ENCODE measurements around the gene NAALADL2. TPM values are rescaled to one million over a fixed set of nuclear protein-coding genes. Genes with fewer than 3 reads are reported as not detected.
A peak's percentile ranks its signal among the peaks of the same experiment; 100 is the strongest.

NAALADL2 gene
- total RNA-seq, 1 experiment from 2014 or later: 2.7 TPM

GRCh38 chr3:174907628-174908407 is 48.7 kb downstream of the NAALADL2 start:
- POLR2A ChIA-PET: no interaction called here
- TF ChIP-seq TCF7L2 (IDR thresholded peaks at IDR 0.05; ENCODE audit: low read depth, low read length): 0 out of 2 replicates have a peak, but pooled peaks have one; percentile 20
- TF ChIP-seq SIN3A (IDR thresholded peaks at IDR 0.05; ENCODE audit: borderline replicate concordance, insufficient read depth, low read depth, low read length): no peak
- BruUV-seq (replicated peaks): no TSS peak
- no peaks in the 10 kb centered on the region for H3K4me1 ChIP-seq (ENCODE audit: control insufficient read depth, insufficient read depth, low read length)
- CTCF ChIA-PET: no interaction called here
- in situ Hi-C loops (cut with HindIII; ENCODE audit: low pct_unique_long_range_greater_than_20kb, low sequenced_read_pairs) (no loop called here), intact Hi-C loops (cut with micrococcal nuclease; ENCODE audit: unreplicated experiment) (no loop called here)
- H3K9me3 ChIP-seq (ENCODE audit: control insufficient read depth, insufficient read depth, low read depth, low read length): no peaks in the 10 kb centered on the region
- ATAC-seq (no peak), DNase-seq (ENCODE audit: low read depth, low spot score) (peak; percentile 5)
- H3K36me3 ChIP-seq (ENCODE audit: control insufficient read depth, insufficient read depth, low read length): no peaks in the 10 kb centered on the region; the same call in 1 of the 2 replicates
- no peak overlapping the region for H3K27ac ChIP-seq (ENCODE audit: low read length)
- H3K27me3 ChIP-seq (ENCODE audit: control insufficient read depth, insufficient read depth, low read length): no peaks in the 10 kb centered on the region
- H3K4me3 ChIP-seq (ENCODE audit: low read depth in 2 of 2, low read length in 2 of 2): no peak overlapping the region

GRCh38 chr3:174931473-174932353 is 72.6 kb downstream of the NAALADL2 start:
- BruUV-seq (replicated peaks): no TSS peak
- TF ChIP-seq POLR2AphosphoS5 (IDR thresholded peaks at IDR 0.05; ENCODE audit: low read depth, low read length) (no peak), REST (IDR thresholded peaks at IDR 0.05; ENCODE audit: insufficient read depth in 1 of 2, low read depth in 2 of 2, low read length in 1 of 2) (no peak), SIN3A (IDR thresholded peaks at IDR 0.05; ENCODE audit: borderline replicate concordance, insufficient read depth, low read depth, low read length) (no peak), CTCF (IDR thresholded peaks at IDR 0.05) (no peak), TCF7L2 (IDR thresholded peaks at IDR 0.05; ENCODE audit: low read depth, low read length) (no peak)
- intact Hi-C loops (cut with micrococcal nuclease; ENCODE audit: unreplicated experiment) (no loop called here), in situ Hi-C loops (cut with HindIII; ENCODE audit: low pct_unique_long_range_greater_than_20kb, low sequenced_read_pairs) (no loop called here)
- H3K9me3 ChIP-seq (ENCODE audit: control insufficient read depth, insufficient read depth, low read depth, low read length): no peaks in the 10 kb centered on the region
- H3K27me3 ChIP-seq (ENCODE audit: control insufficient read depth, insufficient read depth, low read length): no peaks in the 10 kb centered on the region
- no peaks in the 10 kb centered on the region for H3K4me1 ChIP-seq (ENCODE audit: control insufficient read depth, insufficient read depth, low read length)
- no peak overlapping the region for H3K4me3 ChIP-seq (ENCODE audit: low read depth in 2 of 2, low read length in 2 of 2)
- no peaks in the 10 kb centered on the region for H3K36me3 ChIP-seq (ENCODE audit: control insufficient read depth, insufficient read depth, low read length)
- CTCF ChIA-PET: no interaction called here
- ATAC-seq (no peak), DNase-seq (ENCODE audit: low read depth, low spot score) (no peak)
- POLR2A ChIA-PET: no interaction called here
- no peak overlapping the region for H3K27ac ChIP-seq (ENCODE audit: low read length)
